ENCODE data around the gene GIMAP6. TPM values are rescaled to one million over a fixed set of nuclear protein-coding genes. Genes with fewer than 3 reads are reported as not detected.
"Not testable (repeated sequence)": the region's sequence is repeated elsewhere in the genome, so short reads cannot be mapped to it uniquely, and the experiment has no call there.

The GIMAP6 gene
- polyA plus RNA-seq, 1 donor = 15.3 TPM

- DNase-seq = no peak
These were observed 13.3 kb upstream of the GIMAP6 start for GRCh38 chr7:150645259-150646020.

- no peak for DNase-seq
These were observed 10.7 kb upstream of the GIMAP6 start for GRCh38 chr7:150642926-150643325.

- DNase-seq = no peak
These were observed 9.7 kb upstream of the GIMAP6 start for GRCh38 chr7:150641854-150642253.

- DNase-seq = no peak
These were observed 1.7 kb upstream of the GIMAP6 start for GRCh38 chr7:150633926-150634325.

GRCh38 chr7:150631084-150631826 is 930 bp downstream of the GIMAP6 start:
- no peak for DNase-seq

GRCh38 chr7:150629347-150629746 is 2.8 kb downstream of the GIMAP6 start:
- no peak for DNase-seq

- DNase-seq = no peak
These were observed 4.2 kb downstream of the GIMAP6 start for GRCh38 chr7:150627959-150628358.

- no peak for DNase-seq
These were observed 5.5 kb downstream of the GIMAP6 start for GRCh38 chr7:150626696-150627095.

GRCh38 chr7:150621376-150621775 is 10.8 kb downstream of the GIMAP6 start:
- DNase-seq = no peak

- DNase-seq = no peak
These were observed 11.4 kb downstream of the GIMAP6 start for GRCh38 chr7:150620617-150621371.

- no peak for DNase-seq
These were observed 12.1 kb downstream of the GIMAP6 start for GRCh38 chr7:150620061-150620460.

GRCh38 chr7:150615221-150615755 is 16.9 kb downstream of the GIMAP6 start:
- not testable (repeated sequence) for DNase-seq

GRCh38 chr7:150614426-150614825 is 17.8 kb downstream of the GIMAP6 start:
- not testable (repeated sequence) for DNase-seq

- DNase-seq = no peak
These were observed 18.3 kb downstream of the GIMAP6 start for GRCh38 chr7:150613880-150614279.

GRCh38 chr7:150612925-150613324 is 19.3 kb downstream of the GIMAP6 start:
- DNase-seq = no peak

- DNase-seq = no peak
These were observed 22.0 kb downstream of the GIMAP6 start for GRCh38 chr7:150610233-150610632.

GRCh38 chr7:150603600-150603999 is 28.6 kb downstream of the GIMAP6 start:
- not testable (repeated sequence) for DNase-seq

GRCh38 chr7:150595361-150595760 is 36.8 kb downstream of the GIMAP6 start:
- no peak for DNase-seq

- DNase-seq = no peak
These were observed 37.4 kb downstream of the GIMAP6 start for GRCh38 chr7:150594805-150595204.

GRCh38 chr7:150587551-150587950 is 44.6 kb downstream of the GIMAP6 start:
- DNase-seq = no peak

GRCh38 chr7:150586785-150587152 is 45.4 kb downstream of the GIMAP6 start:
- no peak for DNase-seq

GRCh38 chr7:150586068-150586784 is 46.0 kb downstream of the GIMAP6 start:
- DNase-seq = no peak
